Uterus (tissue), 4 donors: ENCODE measurements around the gene WDR91. TPM values are rescaled to one million over a fixed set of nuclear protein-coding genes. Genes with fewer than 3 reads are reported as not detected.
A peak's percentile ranks its signal among the peaks of the same experiment; 100 is the strongest.

ENCODE experiments used
- DNase-seq, 2 donors: peaks; one replicate each; pipeline ENCODE4 v3.0.0-alpha.2; 2019 to 2020
- H3K27ac ChIP-seq, 2 donors: fragments of 200-600 bp; sonication (generic); 1 replicate in 1 of 2; 2 replicates in 1 of 2; pipeline ENCODE4 v1.5.1; 2016 to 2018
- H3K27me3 ChIP-seq, 2 donors: fragments of 200-600 bp; sonication (generic); one replicate each; pipeline ENCODE4 v1.5.1; 2018 to 2019; ENCODE audit warnings: control low read depth in 1 of 2
- H3K36me3 ChIP-seq, 2 donors: fragments of 200-600 bp; sonication (generic); one replicate each; pipeline ENCODE4 v1.5.1; 2019; ENCODE audit warnings: control low read depth in 1 of 2
- H3K4me1 ChIP-seq, 2 donors: fragments of 200-600 bp; sonication (generic); one replicate each; pipeline ENCODE4 v1.5.1; 2018 to 2019; ENCODE audit warnings: control low read depth in 1 of 2
- H3K4me3 ChIP-seq, 2 donors: fragments of 200-600 bp; sonication (generic); 1 replicate in 1 of 2; 2 replicates in 1 of 2; pipeline ENCODE4 v1.5.1; 2018 to 2019; ENCODE audit warnings: mild to moderate bottlenecking in 1 of 2
- H3K9me3 ChIP-seq, 2 donors: fragments of 200-600 bp; sonication (generic); one replicate each; pipeline ENCODE4 v1.5.1; 2019; ENCODE audit warnings: control low read depth in 1 of 2
- POLR2A ChIP-seq, 2 donors: fragments of 450-650 bp; IDR thresholded peaks; one replicate each; pipeline ENCODE4 v1.6.1; 2016; ENCODE audit warnings: antibody characterized with exemption in 2 of 2, mild to moderate bottlenecking in 1 of 2, moderate library complexity in 1 of 2
- intact Hi-C: fragments of 100-400 bp; cut with DNase I; formaldehyde crosslinking; loops from one replicate; pipeline ENCODE4 v1.15.1; 2023; ENCODE audit warnings: low total_unique reads
- total RNA-seq, 4 donors: library from RNA; depleted of rRNA in 3 of 4; stranded (reverse); fragments of >200 nt in 3 of 4; gene quantifications; one replicate each; pipeline versions ENCODE4 v1.1.0 to v1.2.4, GENCODE V29; 2014 to 2023
- TF ChIP-seq, protein P1 (sequence below), 4 experiments: fragments of 200-600 bp in 2 of 4; fragments of 450-650 bp in 2 of 4; sonication (generic) in 2 of 4; IDR thresholded peaks; one replicate each; pipeline ENCODE4 v1.5.1; 2016 to 2019; ENCODE audit warnings: antibody characterized with exemption in 4 of 4, mild to moderate bottlenecking in 2 of 4, moderate library complexity in 1 of 4
- donor health status: DM: yes; HTN: yes; CAD: no.

The WDR91 gene
- total RNA-seq, 4 donors from 2014 or later, result 11.8 to 33.2 (median 17.1) TPM

DNA sequence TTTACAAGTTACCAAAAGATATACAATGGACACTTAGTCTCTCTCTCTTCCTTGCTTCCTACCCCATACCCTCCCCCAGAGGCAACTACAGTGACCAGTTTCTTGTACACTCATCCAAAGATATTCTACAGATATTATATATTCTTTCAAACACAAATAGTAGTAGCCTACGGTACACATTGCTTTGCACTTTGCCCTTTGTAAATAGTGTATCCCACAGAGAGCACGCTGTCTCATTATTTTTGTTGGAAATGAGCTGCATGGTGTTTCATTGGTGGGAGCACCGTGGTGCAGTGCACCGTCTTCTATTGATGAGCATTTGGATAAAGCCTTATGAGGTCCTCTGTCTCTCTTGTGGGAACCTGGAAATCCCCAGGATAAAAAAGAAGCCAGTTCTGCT is 46.5 kb upstream of the WDR91 start:
- Histone ChIP-seq H3K27ac (no peak overlapping the region), H3K4me1 (peaks cover 0 to 3% of the 10 kb centered on the region in 2 donors), H3K27me3 (no peaks in the 10 kb centered on the region), H3K9me3 (no peaks in the 10 kb centered on the region), H3K36me3 (no peaks in the 10 kb centered on the region), H3K4me3 (no peak overlapping the region)
- no peak for DNase-seq
- intact Hi-C loops, result no loop called here
- TF ChIP-seq POLR2A (IDR thresholded peaks at IDR 0.05), result no peak
- TF ChIP-seq, protein P1, sequence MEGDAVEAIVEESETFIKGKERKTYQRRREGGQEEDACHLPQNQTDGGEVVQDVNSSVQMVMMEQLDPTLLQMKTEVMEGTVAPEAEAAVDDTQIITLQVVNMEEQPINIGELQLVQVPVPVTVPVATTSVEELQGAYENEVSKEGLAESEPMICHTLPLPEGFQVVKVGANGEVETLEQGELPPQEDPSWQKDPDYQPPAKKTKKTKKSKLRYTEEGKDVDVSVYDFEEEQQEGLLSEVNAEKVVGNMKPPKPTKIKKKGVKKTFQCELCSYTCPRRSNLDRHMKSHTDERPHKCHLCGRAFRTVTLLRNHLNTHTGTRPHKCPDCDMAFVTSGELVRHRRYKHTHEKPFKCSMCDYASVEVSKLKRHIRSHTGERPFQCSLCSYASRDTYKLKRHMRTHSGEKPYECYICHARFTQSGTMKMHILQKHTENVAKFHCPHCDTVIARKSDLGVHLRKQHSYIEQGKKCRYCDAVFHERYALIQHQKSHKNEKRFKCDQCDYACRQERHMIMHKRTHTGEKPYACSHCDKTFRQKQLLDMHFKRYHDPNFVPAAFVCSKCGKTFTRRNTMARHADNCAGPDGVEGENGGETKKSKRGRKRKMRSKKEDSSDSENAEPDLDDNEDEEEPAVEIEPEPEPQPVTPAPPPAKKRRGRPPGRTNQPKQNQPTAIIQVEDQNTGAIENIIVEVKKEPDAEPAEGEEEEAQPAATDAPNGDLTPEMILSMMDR (IDR thresholded peaks at IDR 0.05), result no peak

DNA sequence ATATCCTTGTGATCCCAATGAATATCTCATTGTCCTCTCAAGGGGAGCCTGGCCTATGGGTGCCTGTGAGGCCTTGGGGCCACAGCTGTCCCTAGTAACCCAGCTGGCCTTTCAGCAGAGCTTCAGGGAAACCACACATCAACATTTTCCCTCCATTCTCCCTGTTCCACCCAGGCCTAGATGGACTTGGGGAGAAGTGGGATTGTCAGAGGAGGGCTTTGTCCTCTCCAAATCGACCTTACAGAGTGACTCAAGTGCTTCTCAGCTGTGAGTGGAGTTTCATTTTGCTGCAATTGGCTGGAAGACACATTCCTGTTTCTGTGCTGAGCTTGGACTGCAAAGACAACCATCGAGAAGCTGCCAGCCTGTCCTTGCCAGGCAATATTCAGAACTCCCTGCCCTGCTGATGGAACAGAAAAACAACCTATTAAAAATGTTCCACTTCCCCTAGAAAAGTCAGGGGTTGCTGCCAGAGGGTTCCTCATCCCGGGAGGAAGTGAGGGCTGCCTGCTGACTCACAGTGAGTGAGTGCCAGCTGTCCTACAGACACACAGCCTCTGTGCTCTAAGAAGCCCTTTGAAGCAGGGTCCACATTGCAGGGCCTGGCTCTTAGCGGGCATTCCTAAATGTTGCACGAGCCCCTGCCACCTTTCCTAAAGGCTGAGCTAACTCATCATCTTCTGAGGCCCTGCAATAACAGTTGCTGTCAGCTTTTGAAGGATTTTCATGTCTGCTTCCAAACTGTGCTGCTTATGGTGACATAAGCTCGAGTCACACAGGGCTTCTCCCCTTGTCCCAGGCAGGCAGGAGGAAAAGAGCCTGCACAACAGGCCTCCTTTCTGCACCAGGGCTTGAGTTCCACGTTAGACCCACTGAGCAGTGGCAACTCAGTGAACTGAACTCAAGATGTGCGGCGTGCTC is 42.8 kb upstream of the WDR91 start:
- no peak overlapping the region for H3K4me3 ChIP-seq
- peaks cover 0 to 3% of the 10 kb centered on the region in 2 donors for H3K4me1 ChIP-seq
- intact Hi-C loops, result no loop called here
- peak overlapping the region; percentile 67 to 77 for H3K27ac ChIP-seq
- H3K36me3 ChIP-seq, result no peaks in the 10 kb centered on the region
- no peaks in the 10 kb centered on the region for H3K9me3 ChIP-seq
- H3K27me3 ChIP-seq, result no peaks in the 10 kb centered on the region
- TF ChIP-seq, protein P1 (IDR thresholded peaks at IDR 0.05), result no peak
- TF ChIP-seq POLR2A (IDR thresholded peaks at IDR 0.05), result no peak
- DNase-seq, result peak; percentile 51 to 57

DNA sequence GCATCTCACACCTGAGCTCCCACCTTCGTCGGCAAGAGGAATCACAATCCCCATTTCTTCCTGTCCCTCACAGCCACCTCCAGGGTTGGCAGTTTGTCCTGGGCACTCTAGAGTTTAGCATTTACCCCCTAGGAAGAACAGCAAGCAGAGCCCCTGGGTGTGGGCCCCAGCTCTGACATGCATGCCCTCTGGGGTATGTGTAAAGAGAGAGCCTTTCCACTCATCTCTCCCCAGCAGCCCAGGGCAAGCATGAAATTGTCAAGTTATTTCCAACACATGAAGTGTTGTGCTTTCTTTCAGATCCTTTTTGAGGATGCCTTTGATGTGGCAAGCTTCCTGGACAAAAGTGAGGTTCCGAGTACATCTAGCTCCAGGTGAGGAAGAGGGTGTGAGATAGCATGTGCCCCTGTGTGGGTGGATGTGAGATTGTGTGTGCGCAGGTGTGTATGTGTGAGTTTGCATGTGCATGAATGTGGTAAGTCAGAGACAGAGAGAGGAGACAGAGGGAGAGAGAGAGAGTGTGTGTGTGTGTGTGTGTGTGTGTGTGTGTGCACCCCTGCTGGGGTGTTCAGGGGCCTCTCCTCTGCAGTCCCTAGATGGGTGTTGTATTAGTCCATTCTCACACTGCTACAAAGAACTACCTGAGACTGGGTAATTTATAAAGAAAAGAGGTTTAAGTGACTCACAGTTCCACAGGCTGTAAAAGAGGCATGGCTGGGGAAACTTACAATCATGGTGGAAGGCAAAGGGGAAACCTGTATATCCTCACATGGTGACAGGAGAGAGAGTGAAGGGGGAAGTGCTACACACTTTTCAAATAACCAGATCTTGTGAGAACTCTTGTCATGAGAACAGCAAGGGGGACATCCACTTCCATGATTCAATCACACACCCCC is 40.4 kb upstream of the WDR91 start:
- H3K4me3 ChIP-seq, result no peak overlapping the region
- intact Hi-C loops, result no loop called here
- no peaks in the 10 kb centered on the region for H3K27me3 ChIP-seq
- H3K9me3 ChIP-seq, result no peaks in the 10 kb centered on the region
- H3K36me3 ChIP-seq, result no peaks in the 10 kb centered on the region
- no peak for DNase-seq
- TF ChIP-seq, protein P1 (IDR thresholded peaks at IDR 0.05), result no peak
- TF ChIP-seq POLR2A (IDR thresholded peaks at IDR 0.05), result no peak
- H3K27ac ChIP-seq, result no peak overlapping the region
- peaks cover 0 to 3% of the 10 kb centered on the region in 2 donors for H3K4me1 ChIP-seq

DNA sequence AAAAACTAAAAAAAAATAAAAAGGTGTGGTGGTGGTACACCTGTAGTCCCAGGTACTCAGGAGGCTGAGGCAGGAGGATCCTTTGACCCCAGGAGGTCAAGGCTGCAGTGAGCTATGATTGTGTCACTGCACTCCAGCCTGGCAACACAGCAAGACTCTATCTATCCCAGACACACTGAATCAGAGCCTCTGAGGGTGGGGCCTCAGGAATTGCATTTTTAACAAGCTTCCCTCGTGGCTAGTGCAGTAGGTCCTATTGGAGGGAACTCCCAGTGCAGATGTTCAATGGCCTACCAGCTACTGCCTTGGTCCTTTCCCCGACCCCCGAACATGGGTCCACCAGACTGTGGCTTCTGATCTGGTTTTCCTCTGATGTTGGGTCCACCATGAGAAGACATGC is 37.2 kb upstream of the WDR91 start:
- Histone ChIP-seq H3K4me3 (no peak overlapping the region), H3K27ac (no peak overlapping the region), H3K9me3 (no peaks in the 10 kb centered on the region), H3K4me1 (no peaks in the 10 kb centered on the region), H3K27me3 (no peaks in the 10 kb centered on the region), H3K36me3 (no peaks in the 10 kb centered on the region)
- DNase-seq, result no peak
- intact Hi-C loops, result no loop called here
- no peak for TF ChIP-seq POLR2A (IDR thresholded peaks at IDR 0.05)
- TF ChIP-seq, protein P1 (IDR thresholded peaks at IDR 0.05), result no peak
